OCI-LY7 (cell line): ENCODE measurements around the gene FAM3C.

Experiments used
- EZH2phosphoT487 ChIP-seq: fragments of 200-600 bp; sonication (generic); IDR thresholded peaks from 2 replicates; pipeline ENCODE4 v1.6.1; 2018; ENCODE audit warnings: low read depth, borderline replicate concordance, mild to moderate bottlenecking, mixed run types, antibody characterized with exemption, low read length, moderate library complexity, mixed read lengths
- TF ChIP-seq, protein P1 (sequence below): fragments of 200-600 bp; sonication (generic); conservative IDR thresholded peaks from 2 replicates; pipeline ENCODE4 v1.5.1; 2014; ENCODE audit warnings: mild to moderate bottlenecking, antibody characterized with exemption, low read length, moderate library complexity, mixed read lengths

DNA sequence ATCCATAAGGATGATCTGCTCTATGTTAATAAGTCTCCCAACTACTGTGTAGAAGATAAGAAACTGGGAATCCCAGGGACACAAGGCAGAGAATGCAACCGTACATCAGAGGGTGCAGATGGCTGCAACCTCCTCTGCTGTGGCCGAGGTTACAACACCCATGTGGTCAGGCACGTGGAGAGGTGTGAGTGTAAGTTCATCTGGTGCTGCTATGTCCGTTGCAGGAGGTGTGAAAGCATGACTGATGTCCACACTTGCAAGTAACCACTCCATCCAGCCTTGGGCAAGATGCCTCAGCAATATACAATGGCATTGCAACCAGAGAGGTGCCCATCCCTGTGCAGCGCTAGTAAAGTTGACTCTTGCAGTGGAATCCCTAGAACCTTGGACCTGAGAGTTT is 57.0 kb downstream of the FAM3C start:
- TF ChIP-seq, protein P1, sequence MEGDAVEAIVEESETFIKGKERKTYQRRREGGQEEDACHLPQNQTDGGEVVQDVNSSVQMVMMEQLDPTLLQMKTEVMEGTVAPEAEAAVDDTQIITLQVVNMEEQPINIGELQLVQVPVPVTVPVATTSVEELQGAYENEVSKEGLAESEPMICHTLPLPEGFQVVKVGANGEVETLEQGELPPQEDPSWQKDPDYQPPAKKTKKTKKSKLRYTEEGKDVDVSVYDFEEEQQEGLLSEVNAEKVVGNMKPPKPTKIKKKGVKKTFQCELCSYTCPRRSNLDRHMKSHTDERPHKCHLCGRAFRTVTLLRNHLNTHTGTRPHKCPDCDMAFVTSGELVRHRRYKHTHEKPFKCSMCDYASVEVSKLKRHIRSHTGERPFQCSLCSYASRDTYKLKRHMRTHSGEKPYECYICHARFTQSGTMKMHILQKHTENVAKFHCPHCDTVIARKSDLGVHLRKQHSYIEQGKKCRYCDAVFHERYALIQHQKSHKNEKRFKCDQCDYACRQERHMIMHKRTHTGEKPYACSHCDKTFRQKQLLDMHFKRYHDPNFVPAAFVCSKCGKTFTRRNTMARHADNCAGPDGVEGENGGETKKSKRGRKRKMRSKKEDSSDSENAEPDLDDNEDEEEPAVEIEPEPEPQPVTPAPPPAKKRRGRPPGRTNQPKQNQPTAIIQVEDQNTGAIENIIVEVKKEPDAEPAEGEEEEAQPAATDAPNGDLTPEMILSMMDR, result no peak
- no peak for TF ChIP-seq EZH2phosphoT487
